ENCODE data around the gene PLXDC1.

GRCh38 chr17:39107973-39108372 is 43.5 kb downstream of the PLXDC1 start:
- TF ChIP-seq, protein P1, sequence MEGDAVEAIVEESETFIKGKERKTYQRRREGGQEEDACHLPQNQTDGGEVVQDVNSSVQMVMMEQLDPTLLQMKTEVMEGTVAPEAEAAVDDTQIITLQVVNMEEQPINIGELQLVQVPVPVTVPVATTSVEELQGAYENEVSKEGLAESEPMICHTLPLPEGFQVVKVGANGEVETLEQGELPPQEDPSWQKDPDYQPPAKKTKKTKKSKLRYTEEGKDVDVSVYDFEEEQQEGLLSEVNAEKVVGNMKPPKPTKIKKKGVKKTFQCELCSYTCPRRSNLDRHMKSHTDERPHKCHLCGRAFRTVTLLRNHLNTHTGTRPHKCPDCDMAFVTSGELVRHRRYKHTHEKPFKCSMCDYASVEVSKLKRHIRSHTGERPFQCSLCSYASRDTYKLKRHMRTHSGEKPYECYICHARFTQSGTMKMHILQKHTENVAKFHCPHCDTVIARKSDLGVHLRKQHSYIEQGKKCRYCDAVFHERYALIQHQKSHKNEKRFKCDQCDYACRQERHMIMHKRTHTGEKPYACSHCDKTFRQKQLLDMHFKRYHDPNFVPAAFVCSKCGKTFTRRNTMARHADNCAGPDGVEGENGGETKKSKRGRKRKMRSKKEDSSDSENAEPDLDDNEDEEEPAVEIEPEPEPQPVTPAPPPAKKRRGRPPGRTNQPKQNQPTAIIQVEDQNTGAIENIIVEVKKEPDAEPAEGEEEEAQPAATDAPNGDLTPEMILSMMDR (IDR thresholded peaks at IDR 0.05; ENCODE audit: low read length) = no peak
- TF ChIP-seq EZH2 (optimal IDR thresholded peaks at IDR 0.05; ENCODE audit: low read depth, low read length) = no peak
- no peak for TF ChIP-seq EZH2phosphoT487 (IDR thresholded peaks at IDR 0.05; ENCODE audit: low read length)
